Head of caudate nucleus (tissue), 42 donors: ENCODE results near the gene CSMD2.

Experiments used
- DNase-seq, 42 donors: peaks; one replicate each; pipeline versions ENCODE4 v3.0.0 to v3.0.0-alpha.2; 2020 to 2021; ENCODE audit warnings: mixed read lengths in 7 of 42
- intact Hi-C: fragments of 100-400 bp; cut with DNase I; formaldehyde crosslinking; loops from one replicate; pipeline ENCODE4 v1.15.0; 2022

CSMD2 gene

DNA sequence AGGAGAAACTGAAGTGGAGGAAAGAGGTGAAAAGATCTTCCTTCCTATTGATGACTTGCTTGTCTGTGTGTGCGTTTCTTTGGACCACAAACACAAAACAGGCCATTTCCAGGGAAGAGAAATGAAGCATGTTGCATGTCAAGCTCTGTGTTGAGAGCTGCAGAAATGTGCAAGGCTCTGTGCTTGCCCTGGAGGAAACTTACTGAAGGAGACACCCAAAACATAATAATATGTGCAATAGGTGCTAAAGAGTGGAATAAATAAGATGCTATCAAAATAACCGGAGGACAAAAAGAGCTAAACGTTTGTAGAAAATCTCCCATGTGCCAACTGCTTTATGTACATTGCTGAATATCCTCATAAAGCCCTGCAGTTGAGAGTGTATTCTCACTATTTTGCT is 496.3 kb downstream of the CSMD2 start:
- intact Hi-C loops: no loop called here
- no peak for DNase-seq

DNA sequence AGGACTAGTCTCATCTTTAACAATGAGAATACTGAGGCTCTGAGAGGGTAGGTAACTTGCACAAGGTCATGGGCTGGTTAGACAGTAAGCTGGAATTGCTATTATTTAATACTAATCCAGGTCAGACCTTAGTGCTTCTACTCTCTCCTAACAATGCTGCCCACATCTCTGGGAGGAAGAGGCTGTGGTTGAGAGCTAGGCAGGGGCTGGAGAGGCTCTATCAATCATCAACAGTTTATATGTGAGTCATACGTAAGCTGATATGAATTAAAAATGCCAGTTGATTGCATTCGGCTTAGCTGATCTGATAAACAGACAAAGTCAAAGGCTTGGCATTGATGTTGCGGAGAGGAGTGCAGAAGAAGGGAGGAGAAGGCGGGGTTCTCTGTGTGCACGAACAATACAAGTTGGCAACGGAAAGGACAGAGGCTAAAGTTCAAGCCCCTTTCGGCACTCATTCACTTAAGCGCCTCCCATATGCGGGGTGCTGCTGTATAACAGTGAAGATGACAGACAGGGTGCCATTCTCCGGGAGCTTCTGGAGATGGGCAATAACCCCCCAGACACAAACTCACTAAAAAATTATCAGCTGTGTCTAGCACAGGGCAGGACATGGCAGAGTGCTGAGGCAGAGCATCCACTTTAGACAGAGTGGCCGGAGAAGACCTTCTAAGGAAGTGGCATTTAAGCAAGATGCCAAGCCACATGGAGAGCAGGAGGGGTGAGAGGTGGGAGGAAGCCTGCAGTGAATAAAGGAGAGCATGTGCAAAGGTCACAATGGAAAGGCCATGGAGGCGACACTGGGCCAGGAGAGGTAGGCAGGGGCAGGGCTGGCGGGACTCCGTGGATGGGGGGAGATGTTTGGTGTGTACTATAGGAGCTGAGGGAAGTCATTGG is 497.4 kb downstream of the CSMD2 start:
- no peak for DNase-seq
- intact Hi-C loops: no loop called here

DNA sequence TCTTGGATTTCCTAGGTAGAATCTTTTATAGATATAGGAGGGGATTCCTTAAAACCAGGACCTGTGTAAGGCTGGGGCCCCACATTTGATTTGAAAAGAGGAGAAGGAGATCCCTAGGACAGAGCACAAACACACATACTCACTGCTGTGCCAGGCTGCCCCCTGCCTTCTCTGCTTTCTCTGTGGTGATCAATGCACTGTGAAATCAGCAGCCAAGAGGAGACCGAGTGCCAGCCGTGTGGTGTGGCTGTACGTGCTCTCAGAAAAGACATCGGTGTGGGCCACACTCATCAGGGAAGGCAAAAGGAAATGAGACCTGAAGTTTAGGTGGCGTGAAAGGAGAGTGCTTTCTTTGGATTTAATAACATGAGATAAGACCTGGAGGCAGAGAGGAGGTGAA is 498.4 kb downstream of the CSMD2 start:
- intact Hi-C loops: no loop called here
- no peak for DNase-seq

DNA sequence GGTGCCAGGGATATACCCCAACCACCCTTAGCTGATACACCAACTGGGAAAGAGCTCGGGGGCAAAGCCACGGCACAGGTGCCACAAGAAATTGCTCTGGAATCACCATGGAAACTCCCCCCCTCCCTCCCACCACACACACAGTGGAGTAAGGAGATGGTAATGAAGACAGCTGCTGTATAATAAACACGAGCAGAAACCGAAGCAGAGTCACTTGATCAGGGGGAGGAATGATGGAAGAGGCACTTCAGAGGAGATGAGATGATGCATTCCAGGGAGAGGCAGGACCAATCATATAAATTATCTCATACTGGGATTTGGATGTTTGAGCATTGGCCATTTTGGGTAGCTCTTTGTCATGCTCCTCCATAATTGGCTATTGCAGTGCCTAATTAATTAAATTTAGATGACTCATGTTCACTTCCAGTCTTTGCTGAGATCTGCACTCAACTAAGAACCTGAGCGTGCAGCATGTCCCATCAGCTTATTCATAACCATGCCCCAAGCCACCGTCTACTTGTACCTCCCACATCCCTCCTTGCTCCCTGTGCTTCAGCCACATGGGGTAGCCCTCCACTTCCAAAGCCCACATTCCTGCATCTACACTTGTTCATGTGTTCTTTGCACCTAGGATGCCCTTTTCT is 503.1 kb downstream of the CSMD2 start:
- peak in 35 of 42 donors; percentile 11 to 77 (median 49) for DNase-seq
- intact Hi-C loops: no loop called here

DNA sequence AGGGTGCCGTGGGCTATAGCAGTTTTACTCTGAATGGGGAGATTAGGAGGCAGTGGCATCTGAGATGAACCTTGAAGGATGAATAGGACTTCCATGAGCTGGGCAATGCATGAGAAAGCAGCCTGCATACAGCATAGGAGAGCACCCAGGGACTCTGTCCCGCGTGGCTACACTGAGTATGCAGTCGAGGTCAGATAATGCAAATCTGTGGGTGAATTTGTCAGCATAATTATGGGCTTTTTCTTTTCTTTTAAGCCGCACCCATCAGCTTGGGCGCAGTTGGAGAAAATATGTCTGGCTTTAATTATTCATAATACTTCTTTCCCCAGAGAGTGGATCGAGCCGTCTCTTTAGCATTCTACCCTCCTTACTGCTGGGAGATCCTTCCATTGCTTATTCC is 504.1 kb downstream of the CSMD2 start:
- DNase-seq: peak in 1 of 42 donors; percentile 21
- intact Hi-C loops: no loop called here

DNA sequence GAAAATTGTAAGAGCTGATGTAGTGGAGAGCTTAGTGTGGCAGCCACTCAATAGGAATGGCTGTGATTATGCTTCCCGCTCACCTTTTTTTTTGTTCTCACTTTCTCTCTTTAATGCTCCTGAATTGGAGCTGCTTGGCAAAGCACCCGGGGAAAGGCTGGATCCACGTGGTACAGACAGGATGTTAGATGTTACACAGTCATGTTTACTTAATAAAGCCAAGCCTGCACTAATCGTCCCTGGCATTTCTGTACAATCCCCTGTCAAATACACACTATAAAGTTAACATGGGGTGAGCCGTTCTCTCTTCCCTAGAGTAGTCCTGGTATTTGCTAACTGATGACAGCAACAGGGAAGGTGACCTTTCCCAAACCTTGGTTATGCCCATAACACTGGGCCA is 504.8 kb downstream of the CSMD2 start:
- DNase-seq: peak in 1 of 42 donors; percentile 22
- intact Hi-C loops: no loop called here

DNA sequence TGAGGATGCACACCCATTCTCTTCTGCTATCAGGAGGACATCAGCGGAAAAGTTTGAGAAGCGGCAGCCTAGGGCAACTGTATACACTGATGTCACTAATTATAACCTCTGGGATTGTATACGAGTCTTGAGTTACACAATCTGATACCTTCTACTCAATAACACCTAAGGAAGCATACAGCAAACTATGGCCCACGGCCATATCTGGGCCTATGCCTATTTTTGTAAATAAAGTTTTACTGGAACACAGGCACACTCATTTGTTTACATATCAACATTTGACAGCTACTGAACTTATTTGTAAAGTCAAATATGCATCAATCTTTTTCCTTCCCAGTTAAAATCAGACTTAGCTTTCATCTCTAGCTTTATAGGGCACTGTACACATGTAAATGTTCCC is 505.4 kb downstream of the CSMD2 start:
- intact Hi-C loops: no loop called here
- peak in 1 of 42 donors; percentile 6 for DNase-seq

DNA sequence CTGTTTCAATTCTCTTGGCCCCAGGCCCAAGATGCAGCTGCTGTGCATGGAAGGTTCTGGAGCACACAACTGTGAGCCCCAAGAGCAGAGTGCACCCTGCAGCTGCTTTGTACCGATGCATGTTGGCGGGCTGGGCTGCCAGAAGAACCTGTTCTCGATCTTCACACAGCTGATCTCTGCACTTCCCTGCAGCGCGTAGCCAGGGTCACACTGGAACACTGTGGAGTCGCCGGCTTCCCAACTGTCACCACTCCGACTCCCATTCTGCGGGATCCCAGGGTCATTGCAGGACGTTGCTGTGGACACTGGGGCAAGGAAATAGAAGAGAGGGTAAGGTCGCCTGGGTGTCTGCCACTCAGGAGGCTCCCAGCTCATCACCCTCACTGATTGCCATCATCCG is 507.2 kb downstream of the CSMD2 start:
- peak in 1 of 42 donors; percentile 30 for DNase-seq
- intact Hi-C loops: no loop called here

DNA sequence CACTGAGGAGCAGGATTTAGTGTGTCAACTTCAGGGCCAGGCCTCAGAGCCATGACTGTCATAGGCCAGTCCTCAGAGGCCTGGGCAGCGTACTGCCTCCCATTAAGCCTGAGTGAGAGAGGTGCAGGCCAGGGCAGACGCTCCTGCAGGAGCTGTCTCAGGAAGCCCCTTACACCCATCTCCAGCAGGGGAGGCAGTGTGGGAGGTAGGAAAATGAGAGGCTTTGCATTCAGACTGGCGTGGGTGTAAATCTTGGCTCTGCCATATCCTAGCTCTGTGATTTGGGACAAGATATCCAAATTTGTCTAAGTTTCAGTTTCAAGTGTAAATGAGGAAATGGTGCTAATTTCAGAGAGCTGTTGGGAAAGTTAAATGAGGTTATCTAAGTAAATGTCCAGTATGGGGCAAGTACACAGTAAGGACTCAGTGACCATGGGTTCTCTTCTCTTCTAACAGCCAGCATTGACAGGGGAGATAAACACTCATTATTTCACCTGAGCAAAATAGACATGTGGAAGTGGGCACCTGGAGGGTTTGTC is 508.5 kb downstream of the CSMD2 start:
- peak in 14 of 42 donors; percentile 7 to 67 (median 38) for DNase-seq

DNA sequence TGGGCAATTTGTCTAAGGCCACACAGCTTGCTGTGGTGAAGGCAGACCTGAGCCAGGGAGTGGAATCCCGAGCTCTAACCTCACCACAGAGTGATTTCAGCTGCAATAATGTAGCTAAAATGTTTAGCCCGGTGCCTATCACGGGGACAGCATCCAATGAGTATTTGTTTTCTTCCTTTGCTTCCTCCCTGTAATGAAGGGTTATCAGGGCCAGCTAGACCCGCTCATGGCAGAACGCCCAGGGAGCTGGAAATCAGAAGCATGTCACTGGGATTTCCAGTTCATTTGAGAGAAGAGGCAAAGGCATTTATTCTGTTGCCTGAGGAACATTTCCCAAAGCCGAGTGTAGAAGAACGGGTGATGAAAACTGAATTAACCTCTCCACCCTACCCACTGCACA is 509.5 kb downstream of the CSMD2 start:
- DNase-seq: peak in 14 of 42 donors; percentile 9 to 64 (median 28)
- intact Hi-C loops: no loop called here

More for the DNA sequence above, 508.5 kb downstream of the CSMD2 start:
- intact Hi-C loops: no loop called here

DNA sequence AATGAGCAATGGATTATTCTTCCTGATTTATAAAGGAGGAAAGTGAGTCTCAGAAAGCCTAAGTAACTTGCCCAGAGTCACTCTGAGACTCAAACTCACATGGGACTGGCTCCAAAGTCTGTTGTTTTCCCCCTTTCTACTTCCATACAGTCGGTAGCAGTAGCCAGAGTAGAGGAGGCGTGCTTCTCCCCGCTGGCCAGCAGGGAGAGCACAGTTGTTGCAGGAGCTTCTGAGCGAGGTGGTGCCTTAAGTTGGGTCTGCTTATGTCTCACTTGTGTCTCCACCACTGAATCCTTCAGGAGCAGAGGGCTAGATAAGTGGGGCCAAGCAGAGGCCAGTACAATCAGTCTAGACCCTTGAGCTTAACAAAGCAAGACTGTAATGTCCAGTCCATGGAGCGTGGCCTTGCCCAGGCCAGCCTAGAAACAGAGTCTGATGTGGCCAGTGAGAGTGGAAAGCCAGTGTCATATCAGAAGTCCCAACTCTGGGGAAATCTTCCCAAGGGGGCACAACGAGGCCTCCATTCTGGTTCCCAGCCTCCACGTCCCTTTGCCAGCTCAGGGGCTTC is 510.7 kb downstream of the CSMD2 start:
- DNase-seq: peak in 2 of 42 donors; percentile 35 to 41
- intact Hi-C loops: no loop called here

DNA sequence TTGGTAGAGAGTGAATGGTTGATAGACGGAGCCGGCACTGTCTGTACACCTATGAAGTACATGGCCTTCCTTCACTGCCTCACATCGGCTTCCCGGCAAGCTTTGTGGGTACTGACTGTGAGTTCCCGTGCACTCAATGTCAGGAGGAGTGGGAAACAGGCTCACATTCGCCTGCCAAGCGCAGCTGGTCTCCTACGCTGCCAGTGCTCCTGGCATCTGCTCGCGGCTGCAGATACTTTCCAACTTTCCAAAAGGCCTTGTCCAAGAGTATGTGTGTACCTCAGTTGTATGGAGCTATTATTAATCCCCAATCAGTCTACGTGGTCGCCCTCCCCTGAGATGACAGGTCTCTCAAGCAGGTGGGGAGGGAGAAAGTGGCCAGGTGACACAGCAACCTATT is 511.8 kb downstream of the CSMD2 start:
- peak in 18 of 42 donors; percentile 19 to 50 (median 35) for DNase-seq
- intact Hi-C loops: no loop called here

DNA sequence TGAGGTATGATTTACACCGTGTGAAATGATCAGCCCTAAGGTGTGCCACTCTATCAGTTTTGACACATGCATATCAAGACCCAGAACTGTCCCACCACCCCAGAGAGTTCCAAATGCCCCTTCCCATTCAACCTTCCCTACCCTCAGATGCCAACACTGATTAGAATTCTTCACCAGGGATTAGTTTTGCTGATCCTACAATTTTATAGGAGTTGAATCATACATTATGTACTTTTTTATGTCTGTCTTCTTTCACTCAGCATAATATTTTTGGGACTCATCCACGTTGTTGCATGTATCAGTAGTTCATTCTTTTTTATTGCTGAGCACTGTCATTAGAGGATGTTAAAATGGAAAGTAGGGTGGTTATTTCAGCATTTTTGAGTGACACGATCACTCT is 514.3 kb downstream of the CSMD2 start:
- DNase-seq: peak in 1 of 42 donors; percentile 14
- intact Hi-C loops: no loop called here

DNA sequence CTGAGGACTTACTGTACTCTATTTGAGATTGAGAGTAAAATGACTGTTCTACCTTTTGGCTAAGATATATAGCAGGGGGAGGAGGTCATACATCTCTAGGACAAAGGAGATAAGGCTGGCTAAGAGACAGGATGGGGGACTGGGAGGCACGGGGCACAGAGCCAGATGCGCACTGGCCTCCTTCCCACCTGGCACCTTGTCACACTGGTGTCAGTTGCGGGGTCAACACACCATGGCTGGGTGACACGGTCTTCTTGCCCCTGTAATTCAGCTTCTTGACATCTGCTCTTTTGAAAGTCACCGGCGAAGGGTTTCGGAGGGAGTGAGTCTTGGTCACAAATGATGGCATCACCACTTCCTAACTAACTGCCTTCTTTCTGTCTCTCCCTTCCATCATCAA is 515.3 kb downstream of the CSMD2 start:
- DNase-seq: no peak
- intact Hi-C loops: loop anchor here (10.0 kb wide), 1 partner anchor 515 kb away; the partner anchor contains the start of gene CSMD2

DNA sequence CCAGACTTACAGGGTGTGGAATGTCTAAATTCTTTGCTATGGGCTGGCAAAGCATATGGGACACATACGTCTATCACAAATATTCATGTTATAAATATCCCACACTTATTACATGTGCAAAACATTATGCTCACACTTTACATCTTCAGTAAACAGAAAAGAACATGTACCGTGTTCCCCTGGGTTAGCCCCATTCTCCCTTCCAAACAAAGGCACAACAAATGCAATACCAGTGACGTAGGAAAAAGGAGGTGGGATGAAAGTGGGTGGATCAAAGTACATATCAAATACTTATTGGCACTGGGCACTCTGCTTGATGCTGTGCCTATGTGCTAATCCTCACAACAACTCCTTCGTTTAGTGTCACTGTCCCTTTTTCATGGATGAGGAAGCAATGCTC is 521.8 kb downstream of the CSMD2 start:
- intact Hi-C loops: loop anchor here (10.0 kb wide), 1 partner anchor 522 kb away; the partner anchor contains the start of gene CSMD2

DNA sequence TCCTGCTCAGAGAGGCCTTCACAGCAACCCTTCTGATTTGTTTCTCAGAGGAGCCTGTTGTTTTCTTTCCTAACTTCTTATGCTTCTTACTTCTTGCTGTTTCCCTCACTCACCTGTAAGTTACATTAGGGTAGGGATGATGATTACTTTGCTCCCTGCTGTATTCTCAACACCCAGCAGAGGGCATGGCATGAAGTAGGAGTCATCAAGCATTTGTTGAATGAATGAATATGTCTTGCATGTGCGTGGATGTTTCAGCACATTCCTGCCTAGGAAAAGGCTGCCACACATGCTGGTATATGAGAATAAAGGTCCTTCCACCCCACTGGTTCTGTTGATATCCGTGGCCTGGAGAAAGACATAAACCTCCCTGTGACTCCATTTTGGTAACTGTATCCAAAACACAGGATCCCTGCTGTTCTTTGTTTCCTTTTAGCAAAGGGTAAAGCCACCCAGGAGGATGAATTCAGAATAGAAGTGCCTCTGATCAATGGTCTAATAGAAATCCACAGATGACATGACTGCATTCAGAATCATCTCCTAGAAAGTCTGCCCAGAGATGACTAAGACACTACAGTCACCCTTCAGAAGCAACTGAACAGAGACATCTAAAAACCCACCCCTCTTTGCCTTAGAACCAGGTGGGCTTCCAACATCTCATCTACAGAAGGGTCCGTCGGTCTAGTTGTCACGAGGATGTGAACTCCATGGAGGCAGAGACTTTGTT is 523.8 kb downstream of the CSMD2 start:
- DNase-seq: peak in 35 of 42 donors; percentile 14 to 77 (median 47)
- intact Hi-C loops: loop anchor here (10.0 kb wide), 1 partner anchor 524 kb away; the partner anchor contains the start of gene CSMD2

More for the DNA sequence above, 521.8 kb downstream of the CSMD2 start:
- no peak for DNase-seq

DNA sequence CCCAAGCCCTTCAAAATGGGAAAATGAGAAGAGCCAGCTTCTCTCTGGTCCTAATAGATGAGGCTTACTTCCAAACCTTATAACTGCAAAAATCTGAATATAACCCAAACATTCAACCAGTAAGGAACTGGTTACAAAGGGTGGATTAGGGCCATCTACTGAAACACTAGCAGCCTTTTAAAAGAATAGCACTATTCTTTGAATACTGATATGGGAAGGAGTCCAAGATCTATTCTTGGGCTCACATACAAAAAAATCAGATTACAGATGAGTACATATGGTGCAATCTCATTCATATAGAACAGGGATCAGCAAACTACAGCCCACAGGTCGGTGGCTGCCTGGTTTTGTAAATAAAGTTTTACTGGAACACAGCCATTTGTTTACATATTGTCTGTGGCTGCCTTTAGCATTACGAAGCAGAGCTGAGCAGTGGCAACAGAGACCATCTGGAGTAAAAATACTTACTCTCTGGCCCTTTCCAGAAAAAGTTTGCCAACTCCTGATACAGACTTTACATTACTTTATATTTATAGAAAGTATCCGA is 524.8 kb downstream of the CSMD2 start:
- intact Hi-C loops: loop anchor here (10.0 kb wide), 1 partner anchor 525 kb away; the partner anchor contains the start of gene CSMD2
- no peak for DNase-seq

DNA sequence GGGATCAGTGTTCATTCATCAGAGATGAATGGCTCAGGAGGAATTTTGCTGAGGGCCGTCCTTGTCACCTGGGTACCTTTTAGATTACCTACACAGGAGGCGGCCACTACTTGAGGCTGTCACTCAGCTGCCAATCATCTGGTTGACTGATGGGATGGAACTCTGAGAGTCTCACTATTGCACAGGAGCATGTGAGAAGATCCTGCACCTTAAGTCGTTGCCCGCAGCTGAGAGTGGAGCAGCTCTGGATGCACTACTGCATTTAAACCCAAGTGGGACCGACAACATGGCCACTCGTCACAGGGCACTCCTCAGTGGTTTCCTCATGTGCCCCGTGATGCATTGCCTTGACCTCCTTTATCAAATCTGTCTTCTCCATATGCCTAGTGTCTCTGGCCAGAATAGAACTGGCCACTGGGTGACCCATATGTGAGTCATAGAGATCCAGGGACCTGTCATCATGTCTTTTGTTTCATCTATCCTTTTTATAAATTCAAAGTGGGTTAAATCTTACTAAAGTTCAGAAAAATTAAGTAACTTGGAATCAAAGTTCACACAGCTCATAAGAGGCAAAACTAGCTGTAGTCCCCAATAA is 527.1 kb downstream of the CSMD2 start:
- intact Hi-C loops: loop anchor here (10.0 kb wide), 2 partner anchors 957 to 1107 kb away; no protein-coding TSS in a partner anchor
- DNase-seq: no peak
